ENCODE measurements around the gene PGAP6.

DNA sequence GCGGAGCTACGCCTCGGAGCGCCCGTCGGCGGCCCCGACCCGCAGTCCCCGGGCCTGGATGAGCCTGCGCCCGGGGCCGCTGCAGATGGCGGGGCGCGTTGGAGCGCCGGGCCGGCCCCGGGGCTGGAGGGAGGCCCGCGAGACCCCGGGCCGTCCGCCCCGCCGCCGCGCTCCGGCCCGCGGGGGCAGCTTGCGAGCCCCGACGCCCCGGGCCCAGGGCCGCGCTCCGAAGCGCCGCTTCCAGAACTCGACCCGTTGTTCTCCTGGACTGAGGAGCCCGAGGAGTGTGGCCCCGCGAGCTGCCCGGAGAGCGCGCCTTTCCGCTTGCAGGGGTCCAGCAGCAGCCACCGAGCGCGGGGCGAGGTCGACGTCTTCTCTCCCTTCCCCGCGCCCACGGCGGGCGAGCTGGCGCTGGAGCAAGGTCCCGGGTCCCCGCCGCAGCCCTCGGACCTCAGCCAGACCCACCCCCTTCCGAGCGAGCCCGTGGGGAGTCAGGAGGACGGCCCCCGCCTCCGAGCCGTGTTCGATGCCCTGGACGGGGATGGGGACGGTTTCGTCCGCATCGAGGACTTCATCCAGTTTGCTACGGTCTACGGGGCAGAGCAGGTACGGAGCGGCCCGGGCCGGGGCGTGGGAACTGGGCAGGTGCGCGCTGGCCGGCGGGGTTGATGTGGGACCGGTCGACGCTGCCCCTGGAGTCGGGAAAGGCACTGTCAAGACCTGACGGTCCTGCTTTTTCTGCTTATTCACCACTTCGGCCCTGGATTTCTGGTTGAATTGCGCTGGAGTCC lies 44.5 kb upstream of the PGAP6 start:
- TF ChIP-seq POLR2A (IDR thresholded peaks at IDR 0.05; ENCODE audit: low read length), result no peak
- TF ChIP-seq GATA1 (IDR thresholded peaks at IDR 0.05; ENCODE audit: low read depth, low read length), result no peak

Data from erythroblast (primary cell).